Stimulated activated CD4-positive, alpha-beta T cell treated with anti-CD3 and anti-CD28 coated beads, TNF-alpha, amount 100 ng/mL, for 48 hours (primary cell): ENCODE results near the gene NOP9.

Source experiments
- DNase-seq, 3 donors: peaks; one replicate each; pipeline ENCODE4 v3.0.0-alpha.2; 2020; ENCODE audit warnings: low read depth in 3 of 3

Gene NOP9

GRCh38 chr14:24262821-24263733 lies 36.6 kb upstream of the NOP9 start, which contains the start of gene TGM1:
Gene TGM1 (minus strand): TSS chr14:24263177. CDS start chr14:24262352, 825 bp downstream.
- DNase-seq: no peak

- DNase-seq: no peak
These were observed 35.8 kb upstream of the NOP9 start for GRCh38 chr14:24263848-24264247.

GRCh38 chr14:24264298-24264697 lies 35.4 kb upstream of the NOP9 start:
- no peak for DNase-seq

- no peak for DNase-seq
These were observed 33.1 kb upstream of the NOP9 start for GRCh38 chr14:24266344-24267244.

- DNase-seq: no peak
These were observed 32.1 kb upstream of the NOP9 start for GRCh38 chr14:24267516-24267915.

- no peak for DNase-seq
These were observed 31.4 kb upstream of the NOP9 start for GRCh38 chr14:24268225-24268624.

- no peak for DNase-seq
These were observed 30.3 kb upstream of the NOP9 start for GRCh38 chr14:24269368-24269767.

- DNase-seq: no peak
These were observed 29.6 kb upstream of the NOP9 start for GRCh38 chr14:24269910-24270536.

GRCh38 chr14:24270537-24271133 lies 29.0 kb upstream of the NOP9 start:
- no peak for DNase-seq

- peak; percentile 71 to 77 (median 75) for DNase-seq
These were observed 28.4 kb upstream of the NOP9 start, which contains the start of gene RABGGTA for GRCh38 chr14:24271134-24271833. Gene RABGGTA (minus strand): TSS chr14:24271597. CDS start chr14:24271115, 482 bp downstream.

GRCh38 chr14:24271834-24272263 lies 27.8 kb upstream of the NOP9 start:
- no peak for DNase-seq

GRCh38 chr14:24272467-24272866 lies 27.2 kb upstream of the NOP9 start:
- DNase-seq: no peak

- no peak for DNase-seq
These were observed 26.1 kb upstream of the NOP9 start for GRCh38 chr14:24273422-24273998.

GRCh38 chr14:24274101-24274543 lies 25.5 kb upstream of the NOP9 start:
- peak; percentile 28 to 48 (median 38) for DNase-seq

- DNase-seq: no peak
These were observed 22.6 kb upstream of the NOP9 start for GRCh38 chr14:24277071-24277470.

GRCh38 chr14:24277606-24278321 lies 21.9 kb upstream of the NOP9 start:
- DNase-seq: no peak

GRCh38 chr14:24278424-24278823 lies 21.2 kb upstream of the NOP9 start:
- no peak for DNase-seq

GRCh38 chr14:24279301-24280186 lies 20.1 kb upstream of the NOP9 start:
- DNase-seq: peak; percentile 24 to 43 (median 35)
